ENCODE data around the gene KCNK4.

Gene KCNK4

DNA sequence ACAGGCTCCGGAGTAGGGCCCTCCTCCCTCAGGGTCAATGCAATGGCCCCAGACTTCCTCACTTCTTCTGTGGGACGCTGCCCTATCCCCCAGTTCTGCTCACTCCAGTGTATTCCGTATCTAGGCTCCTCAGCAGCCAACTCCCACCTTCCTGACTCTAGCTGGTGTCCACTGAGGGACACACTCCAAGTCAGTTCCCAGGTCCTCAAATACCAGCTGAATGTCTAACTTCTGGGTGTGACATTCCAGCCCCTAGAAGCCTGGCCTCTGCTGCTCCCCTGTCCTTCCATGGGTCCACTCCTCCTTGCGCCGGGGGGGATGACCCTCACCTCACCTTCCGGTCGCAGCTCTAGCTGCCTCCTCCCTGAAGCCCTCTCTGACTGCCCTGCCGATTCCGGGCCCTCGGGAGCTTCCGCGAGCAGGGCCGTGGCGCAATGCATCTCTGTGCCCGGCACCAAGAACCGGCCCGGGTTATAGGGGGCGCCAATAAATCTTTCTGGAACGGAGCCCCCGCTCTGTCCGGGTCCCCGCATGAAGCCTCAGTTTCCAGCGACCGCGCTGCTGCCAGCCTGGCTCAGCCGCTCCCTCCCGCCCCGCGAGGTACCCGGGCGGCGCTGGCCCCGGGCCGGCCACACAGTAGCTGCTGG is 22.1 kb upstream of the KCNK4 start:
- peak; percentile 39 for DNase-seq (ENCODE audit: low spot score)

DNA sequence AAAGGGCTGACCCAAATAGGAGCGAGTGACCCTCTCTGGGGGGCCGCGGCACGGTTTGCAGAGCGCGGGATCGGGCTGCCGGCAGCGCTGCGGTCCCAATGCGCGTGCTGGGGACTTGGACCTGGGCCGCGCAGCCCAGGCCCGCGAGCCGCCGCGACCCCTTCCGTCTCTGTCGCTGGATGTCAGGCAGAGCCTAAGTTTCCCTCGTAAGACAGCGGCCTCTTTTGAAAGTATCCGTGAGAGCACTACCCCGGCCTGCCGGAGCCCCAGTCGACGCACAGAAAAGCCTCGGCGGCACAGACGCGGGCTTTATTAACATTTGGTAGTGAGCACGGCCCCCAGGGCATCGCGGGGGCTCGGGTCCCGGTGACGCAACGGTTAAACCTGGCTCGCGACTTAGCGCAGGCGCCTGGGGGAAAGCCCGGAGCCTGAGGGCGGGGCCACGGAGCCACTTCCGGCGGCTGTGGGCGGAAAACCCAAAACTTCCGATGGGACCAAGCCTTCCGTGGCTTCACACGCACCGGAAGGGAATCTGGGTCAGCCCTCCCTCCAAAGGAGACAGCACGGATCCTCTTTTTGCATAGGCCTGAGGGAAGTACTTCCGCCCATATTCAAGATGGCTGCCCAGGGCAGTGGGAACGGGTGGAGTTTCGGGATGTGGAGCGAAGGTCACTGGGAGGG is 21.4 kb upstream of the KCNK4 start:
- DNase-seq (ENCODE audit: low spot score), result peak; percentile 98

DNA sequence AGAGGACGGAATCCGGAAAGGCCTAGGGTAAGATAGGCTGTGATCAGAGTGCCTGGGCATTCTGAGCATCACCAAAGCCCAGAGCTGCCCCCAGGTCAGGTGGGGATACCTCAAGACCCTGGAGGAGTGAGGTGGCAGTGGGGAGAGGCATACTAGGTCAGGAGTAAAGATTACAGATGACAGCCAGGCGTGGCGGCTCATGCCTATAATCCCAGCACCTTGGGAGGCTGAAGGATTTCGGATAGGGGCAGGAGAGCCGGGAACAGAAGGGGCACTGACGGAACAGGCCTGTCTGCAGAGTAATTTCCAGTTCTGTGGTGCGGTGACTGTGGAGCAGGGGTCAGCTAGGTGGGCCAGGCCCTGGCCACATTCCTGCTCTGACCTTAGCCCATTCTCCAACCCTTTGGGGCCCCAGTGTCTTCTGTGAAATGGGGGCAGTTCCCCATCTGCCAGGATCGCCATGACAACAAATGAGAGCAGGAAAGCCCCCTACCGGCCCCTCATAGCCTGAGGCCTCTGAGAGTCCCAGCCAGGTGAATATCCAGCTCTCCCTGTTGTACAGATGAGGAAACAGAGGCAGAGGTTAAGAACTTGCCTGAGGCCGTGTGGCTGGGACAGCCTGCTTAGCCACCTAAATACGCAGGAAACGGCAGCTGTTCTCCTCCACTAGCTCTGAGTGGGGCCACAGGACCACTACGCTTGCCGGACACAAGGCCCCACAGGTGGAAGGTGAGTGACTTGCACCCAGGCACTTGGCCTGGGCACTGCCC is 15.9 kb upstream of the KCNK4 start:
- DNase-seq (ENCODE audit: low spot score), result no peak

DNA sequence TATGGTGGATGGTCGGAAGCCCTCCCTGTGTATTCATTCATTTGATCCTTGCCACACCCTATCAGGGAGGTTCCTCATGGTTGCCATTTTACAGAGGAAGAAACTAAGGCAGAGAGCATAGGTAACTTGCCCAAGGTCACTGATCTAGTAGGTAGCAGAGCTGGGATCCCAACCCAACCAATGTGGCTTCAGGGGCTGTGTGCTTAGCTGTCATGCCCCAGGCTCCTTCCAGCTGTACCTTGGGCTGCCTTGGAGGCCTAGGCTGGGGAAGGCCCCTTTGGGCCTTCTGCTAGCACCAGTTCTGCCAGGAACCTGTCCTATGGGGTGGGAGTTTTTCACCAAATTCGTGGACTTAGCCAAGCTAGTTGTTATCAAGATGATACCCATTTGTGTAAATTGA is 15.3 kb upstream of the KCNK4 start:
- no peak for DNase-seq (ENCODE audit: low spot score)

DNA sequence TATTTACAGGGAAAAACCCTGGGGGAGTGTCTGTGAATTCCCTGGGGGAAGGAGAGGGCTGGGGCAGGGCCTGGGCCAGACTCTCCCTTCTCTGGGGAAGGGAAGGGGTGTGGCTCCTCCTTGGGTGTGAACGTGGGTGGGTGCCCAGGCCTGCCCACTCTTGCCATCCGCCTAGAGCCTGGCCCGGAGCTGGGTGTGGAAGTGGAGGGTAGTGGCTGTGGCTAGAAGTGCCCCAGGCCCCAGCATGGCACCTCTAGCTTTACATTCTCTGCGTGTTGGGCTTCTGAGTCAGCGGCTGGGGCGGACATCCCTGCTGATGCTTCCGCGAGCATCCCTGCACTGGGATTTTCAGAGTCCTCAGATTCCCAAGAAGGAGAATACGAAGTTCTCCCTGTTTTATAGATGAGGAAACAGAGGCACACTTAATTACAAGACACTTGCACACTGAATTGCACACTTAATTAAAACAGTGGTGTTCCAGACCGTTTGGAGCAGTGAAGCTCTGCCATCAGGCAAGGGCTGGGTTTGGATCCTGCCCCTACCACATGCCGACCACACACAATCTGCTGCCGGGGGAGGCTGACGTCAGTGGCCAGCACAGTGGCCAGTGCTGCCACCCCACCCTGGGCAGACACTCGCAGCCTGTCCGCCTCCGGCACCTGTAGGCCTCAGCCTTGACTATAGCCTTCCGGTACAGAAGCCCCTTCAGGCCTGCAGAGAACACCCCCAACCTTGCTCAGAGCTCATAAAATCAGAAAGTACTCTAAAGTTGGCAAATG is 14.3 kb upstream of the KCNK4 start:
- no peak for DNase-seq (ENCODE audit: low spot score)

DNA sequence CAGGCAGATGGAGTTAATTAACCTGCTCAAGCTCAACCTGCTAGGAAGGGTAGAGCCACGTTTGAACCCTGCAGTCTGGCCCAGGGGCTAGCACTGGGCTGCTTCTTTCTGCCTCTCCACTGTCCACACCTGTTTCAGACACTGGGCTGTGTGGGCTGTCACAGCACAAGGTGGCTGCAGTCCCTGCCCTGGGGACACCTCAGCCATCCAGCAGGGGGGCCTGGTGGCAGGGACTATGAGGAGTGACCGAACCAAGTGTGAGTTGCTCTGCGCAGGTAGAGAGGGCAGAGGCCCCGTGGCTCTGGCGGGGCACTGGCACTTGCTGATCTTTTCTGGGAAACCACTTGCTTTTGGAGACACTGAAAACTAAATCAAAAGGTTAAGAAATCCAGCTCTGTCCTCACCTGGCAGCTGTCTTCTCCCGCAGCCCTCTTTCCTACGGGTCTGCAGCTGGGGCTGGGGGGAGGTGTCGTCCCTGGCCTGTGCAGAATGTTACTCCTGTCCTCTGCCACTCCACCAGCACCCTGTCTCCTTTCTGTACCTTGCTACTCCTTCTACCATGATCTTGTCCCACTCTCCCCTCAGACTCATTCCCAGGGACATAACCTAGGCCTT is 12.4 kb upstream of the KCNK4 start:
- no peak for DNase-seq (ENCODE audit: low spot score)

DNA sequence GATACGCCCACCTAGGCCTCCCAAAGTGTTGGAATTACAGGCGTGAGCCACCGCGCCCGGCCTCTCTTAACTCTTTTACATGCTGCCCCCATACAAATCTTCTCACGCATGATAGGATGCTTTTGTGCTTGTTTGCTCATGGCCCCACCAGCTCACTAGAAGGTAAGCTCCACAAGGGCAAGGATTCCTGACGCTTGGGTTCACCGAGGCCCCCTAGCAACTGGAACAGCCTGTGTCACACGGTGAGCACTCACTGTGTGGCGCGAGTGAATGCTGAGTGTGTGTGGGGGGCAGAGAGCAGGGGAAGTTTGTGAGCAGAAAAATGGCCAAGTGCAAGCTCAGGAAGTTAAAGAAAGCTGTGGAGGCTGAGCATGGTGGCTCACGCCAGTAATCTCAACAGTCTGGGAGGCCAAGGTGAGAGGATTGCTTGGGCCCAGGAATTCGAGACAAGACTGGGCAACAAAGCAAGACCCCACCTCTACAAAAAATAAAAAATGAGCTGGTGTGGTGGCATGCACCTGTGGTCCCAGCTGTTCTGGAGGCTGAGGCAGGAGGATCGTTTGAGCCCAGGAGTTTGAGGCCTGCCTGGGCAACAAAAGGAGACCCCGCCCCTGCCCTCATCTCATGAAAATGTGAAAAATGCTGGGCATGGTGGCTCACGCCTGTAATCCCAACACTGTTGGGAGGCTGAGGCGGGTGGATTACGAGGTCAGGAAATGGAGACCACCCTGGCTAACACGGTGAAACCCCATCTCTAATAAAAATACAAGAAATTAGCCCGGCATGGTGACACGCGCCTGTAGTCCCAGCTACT is 8.9 kb upstream of the KCNK4 start:
- DNase-seq (ENCODE audit: low spot score), result no peak

DNA sequence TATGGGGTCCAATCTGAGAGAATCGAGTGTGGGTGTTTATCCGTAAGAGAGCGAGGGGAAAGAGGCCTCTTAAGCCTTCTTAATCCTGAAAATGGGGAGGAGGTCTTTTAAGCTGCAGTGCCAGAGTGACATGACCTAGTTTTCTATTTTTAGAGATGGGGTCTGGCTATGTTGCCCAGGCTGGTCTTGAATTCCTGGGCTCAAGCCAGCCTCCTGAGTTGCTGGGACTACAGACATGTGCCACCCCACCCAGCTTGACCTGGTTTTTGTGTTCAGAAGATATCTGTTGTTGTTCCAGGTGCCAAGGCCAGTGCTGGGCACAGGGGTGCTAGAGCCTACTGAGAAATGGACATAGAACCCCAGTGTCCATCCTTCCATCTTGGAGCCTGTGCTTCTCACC is 8.0 kb upstream of the KCNK4 start:
- no peak for DNase-seq (ENCODE audit: low spot score)

DNA sequence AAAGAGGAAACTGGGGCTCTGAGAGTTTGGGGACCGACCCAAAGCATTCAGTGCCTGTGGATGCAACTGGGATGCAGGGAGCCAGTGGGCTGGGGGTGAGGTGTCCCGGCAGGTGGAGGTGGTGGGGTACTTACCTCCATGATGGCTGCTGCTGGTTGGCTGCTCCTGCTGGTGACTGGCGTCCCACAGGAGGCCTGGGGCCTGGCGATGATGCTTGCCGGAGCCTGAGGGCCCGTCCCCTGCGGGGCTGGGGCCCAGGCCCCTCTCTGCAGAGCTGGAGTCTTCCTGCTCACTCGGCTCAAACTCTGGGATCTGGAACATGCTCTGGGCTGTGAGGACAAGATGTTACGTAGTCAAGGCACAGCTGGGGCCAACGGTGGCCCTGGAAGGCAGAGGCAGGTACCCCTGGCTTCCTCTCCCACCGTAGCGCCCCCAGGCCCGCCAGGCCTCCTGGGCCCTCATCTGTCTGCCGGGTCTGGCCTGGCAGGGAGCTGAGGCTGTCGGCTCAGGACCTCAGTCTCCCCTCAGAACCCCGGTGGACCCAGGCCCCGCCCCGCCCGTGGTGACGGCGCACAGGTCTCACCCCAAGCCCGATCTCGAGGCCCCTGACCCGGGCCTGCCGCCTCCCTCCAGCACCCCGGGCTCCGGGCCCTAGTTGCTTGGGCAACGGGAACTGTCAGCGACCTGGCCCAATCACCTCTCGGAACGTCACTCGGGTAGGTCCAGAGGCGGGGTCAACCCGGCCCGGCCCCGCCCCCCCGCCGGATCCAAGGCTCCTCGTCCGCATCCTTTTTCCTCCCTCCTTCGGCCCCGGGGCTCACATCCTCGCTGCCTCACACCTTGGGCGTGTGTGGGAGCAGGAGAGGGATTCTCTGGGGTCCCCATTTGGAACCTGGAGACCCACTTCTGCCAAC is 6.8 kb upstream of the KCNK4 start, which contains the start of gene BAD:
TSS of gene BAD (minus strand) at position 618 of the 914 bp plus-strand sequence. CDS start at position 321, 297 bp downstream.
- peak; percentile 93 for DNase-seq (ENCODE audit: low spot score)

DNA sequence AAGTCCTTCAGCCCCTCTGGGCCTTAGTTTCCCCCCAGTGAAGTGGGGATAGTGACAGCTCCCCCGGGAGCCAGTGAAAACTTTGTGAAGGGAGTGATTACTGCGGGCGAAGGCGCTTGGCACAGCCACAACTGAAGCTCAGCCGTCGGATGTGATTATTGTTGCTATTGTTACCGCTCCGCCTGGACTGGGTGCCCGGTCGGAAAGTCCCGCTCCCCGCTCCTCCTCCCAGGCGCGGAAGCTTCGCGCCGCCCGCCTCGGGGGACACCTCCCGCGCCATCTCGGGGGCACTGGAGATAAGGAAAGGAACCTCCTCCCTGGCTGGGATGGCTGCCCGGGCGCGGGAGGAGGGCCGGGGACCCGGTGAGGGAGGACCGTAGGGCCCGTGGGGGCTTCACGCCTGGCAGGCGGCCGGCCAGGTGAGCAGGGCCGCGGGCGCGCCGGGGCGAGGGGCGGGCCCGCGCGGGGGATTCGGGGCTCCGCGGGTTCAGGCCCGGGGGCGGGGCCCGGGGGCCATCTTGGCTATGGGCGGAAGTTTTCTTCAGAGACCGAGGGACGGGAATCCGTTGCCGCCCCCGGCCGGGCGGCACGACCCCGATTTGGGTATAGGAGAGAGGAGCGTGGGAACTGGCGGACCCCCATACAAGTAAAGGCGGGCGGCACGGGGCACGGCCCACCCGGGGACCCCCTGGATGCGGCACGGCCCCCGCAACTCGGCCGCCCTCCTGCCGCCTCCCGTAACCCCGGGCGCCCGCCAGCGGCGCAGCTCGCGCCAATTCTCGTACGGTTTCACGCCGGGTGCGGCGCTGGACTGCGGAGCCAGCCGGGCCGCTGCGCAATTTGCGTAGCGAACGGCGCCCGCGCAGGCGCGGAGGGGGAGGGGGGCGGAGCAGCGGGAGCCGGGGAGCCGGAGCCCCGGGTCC is 5.9 kb upstream of the KCNK4 start, which contains the start of gene GPR137:
TSS of gene GPR137 (plus strand) at position 887 of the 923 bp plus-strand sequence. CDS start 677 bp downstream, outside the sequence.
- peak; percentile 85 for DNase-seq (ENCODE audit: low spot score)

DNA sequence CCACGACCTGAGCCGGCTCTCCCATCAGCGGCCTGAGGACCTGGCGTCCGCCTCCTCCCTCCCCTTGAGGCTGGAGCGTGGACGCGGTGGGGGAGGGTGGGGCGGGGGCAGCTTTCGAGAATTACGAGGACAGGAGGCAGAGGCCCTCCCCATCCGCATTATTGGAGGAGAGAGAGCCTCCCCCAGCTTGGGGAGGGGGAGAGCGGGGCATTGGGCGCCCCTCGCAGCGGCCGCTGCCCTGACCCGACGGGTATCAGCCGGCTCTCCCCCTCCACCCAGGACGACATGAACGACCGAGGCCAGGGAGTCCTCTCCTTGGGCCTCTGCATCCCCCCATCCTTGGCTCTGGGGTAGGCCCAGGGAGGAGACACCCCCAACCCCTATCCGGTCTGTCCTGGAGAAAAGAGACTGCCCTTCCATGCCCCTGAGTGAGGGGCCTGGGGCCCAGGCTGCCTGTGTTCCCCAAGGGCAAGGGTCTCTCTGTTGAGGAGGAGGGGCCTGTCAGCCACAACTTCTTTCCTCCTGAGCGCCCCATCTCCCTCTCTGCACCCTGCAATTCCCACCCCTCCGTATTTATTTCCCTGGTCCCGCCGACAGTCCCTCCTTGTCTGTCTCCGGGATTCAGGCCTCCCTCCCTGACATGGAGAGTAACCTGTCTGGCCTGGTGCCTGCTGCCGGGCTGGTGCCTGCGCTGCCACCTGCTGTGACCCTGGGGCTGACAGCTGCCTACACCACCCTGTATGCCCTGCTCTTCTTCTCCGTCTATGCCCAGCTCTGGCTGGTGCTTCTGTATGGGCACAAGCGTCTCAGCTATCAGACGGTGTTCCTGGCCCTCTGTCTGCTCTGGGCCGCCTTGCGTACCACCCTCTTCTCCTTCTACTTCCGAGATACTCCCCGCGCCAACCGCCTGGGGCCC is 5.0 kb upstream of the KCNK4 start:
- DNase-seq (ENCODE audit: low spot score), result no peak

DNA sequence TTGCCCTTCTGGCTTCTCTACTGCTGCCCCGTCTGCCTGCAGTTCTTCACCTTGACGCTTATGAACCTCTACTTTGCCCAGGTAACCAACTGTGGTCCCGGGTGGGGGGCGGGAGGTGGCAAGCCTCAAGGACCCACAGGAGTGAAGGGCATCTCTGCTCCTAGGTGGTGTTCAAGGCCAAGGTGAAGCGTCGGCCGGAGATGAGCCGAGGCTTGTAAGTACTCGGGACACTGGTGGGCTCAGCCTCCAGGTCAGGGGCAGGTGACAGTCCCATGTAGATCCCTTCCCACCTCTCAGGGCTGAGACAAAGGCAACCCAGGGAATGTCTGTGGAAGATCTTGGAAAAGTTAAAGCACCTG is 4.3 kb upstream of the KCNK4 start:
- no peak for DNase-seq (ENCODE audit: low spot score)

DNA sequence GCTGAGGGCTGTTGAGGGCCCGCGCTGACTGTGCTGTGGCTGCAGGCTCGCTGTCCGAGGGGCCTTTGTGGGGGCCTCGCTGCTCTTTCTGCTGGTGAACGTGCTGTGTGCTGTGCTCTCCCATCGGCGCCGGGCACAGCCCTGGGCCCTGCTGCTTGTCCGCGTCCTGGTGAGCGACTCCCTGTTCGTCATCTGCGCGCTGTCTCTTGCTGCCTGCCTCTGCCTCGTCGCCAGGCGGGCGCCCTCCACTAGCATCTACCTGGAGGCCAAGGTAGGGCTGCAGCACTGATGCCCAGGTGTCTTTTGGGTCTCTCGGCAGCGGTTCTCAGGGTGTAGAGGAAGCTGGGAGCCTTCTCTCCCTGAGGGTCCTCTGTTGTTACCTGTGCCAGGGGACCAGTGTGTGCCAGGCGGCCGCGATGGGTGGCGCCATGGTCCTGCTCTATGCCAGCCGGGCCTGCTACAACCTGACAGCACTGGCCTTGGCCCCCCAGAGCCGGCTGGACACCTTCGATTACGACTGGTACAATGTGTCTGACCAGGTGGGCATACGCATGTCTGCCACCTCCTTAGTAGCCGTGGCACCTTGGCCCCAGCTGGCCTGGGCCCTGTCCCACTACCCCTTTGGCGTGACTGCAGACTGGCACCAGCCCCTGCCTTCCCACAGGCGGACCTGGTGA is 3.3 kb upstream of the KCNK4 start:
- DNase-seq (ENCODE audit: low spot score), result no peak

DNA sequence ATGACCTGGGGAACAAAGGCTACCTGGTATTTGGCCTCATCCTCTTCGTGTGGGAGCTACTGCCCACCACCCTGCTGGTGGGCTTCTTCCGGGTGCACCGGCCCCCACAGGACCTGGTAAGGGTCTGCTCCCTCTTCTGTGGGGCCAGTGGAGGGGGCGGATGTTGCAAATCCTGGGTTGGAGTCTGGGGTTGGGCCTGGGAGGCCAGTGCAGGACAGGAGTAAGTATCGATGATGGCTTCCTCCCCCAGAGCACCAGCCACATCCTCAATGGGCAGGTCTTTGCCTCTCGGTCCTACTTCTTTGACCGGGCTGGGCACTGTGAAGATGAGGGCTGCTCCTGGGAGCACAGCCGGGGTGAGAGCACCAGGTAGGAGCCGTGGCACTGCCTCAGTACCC is 2.8 kb upstream of the KCNK4 start:
- no peak for DNase-seq (ENCODE audit: low spot score)

DNA sequence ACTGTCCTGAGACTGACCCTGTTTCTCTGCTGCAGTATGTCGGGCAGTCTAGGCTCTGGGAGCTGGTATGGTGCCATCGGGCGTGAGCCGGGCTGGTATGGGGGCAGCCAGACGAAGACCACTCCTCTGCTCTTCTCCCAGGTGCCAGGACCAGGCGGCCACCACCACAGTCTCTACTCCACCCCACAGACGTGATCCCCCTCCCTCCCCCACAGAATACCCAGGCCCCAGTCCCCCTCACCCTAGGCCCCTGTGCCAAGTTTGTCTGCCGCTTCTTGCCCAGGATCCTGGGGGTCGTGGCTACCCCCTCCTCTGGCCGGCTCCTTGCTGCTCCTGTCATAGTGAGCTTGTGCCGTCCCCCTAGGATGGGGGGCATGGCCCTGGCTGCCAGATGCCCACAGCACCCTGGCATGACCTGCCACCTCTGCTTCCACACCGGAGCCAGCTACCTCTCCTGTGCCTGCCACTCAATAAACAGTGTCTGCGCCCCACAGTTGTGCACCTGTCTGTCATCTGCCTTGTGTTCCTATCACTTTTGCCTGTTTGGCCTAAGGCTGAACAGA is 2.0 kb upstream of the KCNK4 start:
- DNase-seq (ENCODE audit: low spot score), result no peak

DNA sequence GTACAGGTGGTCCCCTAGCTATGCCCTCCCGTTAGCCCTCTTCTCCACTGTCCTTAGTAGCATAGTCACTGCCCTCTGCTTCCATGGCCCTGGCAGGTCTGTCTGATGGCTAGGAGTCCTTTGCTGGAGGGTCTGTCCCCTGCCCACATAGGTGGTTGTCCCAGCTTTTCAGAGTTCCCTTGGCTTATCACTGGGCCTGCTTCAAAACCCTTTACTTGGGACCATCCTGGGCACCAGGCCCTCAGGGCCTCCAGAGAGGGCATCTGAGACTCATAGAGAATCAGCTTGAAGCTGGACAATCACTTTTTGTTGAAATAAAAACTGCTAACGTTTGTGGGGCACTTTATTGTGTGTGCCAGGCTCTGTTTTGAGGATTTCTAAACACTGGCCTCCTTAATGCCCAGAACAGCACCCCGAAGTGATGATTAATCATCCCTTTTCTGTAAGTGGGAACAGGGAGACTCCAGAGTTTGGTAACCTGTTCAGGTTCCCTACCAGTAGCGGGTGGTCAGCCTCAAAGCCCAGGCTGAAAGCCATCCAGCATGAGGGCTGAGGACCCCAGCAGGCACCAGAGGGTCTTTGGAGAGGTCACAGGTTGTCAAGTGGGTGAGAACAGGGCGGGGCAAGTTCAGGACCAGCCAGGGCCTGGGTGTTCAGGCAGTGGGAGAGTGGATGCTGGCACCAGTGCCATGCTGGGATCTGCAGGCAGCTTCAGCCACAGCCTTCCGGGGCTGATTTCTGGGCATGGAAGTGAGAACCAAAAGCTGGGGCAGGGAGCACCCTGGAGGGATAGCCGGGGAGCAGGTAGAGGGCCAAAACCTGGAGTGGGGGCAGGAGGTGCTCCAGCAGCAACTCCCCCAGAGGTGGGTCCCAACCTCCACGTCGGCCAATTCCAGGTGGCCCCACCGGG is 495 bp upstream of the KCNK4 start:
- no peak for DNase-seq (ENCODE audit: low spot score)

Measured in CD4-positive, alpha-beta T cell treated with Interleukin-6 at 100 ng/mL for 8 hours (primary cell).